ENCODE measurements around the gene DRC1. TPM values are rescaled to one million over a fixed set of nuclear protein-coding genes. Genes with fewer than 3 reads are reported as not detected.
A peak's percentile ranks its signal among the peaks of the same experiment; 100 is the strongest.

Gene DRC1
- total and polyA plus RNA-seq, 8 donors, result 0.19 to 0.54 TPM; not detected in 6

- FAIRE-seq (no peak), ATAC-seq (peak in 1 of 4 donors; percentile 8), DNase-seq (peak in 1 of 6 donors; percentile 54)
- Histone ChIP-seq H3K27me3 (no peaks in the 10 kb centered on the region), H3K36me3 (no peaks in the 10 kb centered on the region), H3K4me1 (peaks cover 8 to 15% (median 11%) of the 10 kb centered on the region in 3 donors), H3K27ac (no peak overlapping the region), H3K9me3 (no peaks in the 10 kb centered on the region), H3K4me3 (no peak overlapping the region)
- 76 to 79% methylated on average over 18 of the region's 18 CpGs for WGBS, 2 donors
- intact Hi-C loops (cut with DNase I), result no loop called here
- TF ChIP-seq CTCF (IDR thresholded peaks at IDR 0.05), result no peak
Observed at GRCh38 chr2:26480566-26481423, 79.1 kb downstream of the DRC1 start.

GRCh38 chr2:26481706-26482105, 80.0 kb downstream of the DRC1 start:
- no peak for TF ChIP-seq CTCF (IDR thresholded peaks at IDR 0.05)
- FAIRE-seq, result no peak
- intact Hi-C loops (cut with DNase I), result no loop called here
- no peaks in the 10 kb centered on the region for H3K27me3 ChIP-seq
- H3K36me3 ChIP-seq, result no peaks in the 10 kb centered on the region
- H3K27ac ChIP-seq, result no peak overlapping the region
- no peak overlapping the region for H3K4me3 ChIP-seq
- no peak for DNase-seq
- ATAC-seq, result no peak
- peaks cover 8 to 15% (median 11%) of the 10 kb centered on the region in 3 donors for H3K4me1 ChIP-seq
- WGBS, 2 donors, result 67 to 75% methylated on average over 3 of the region's 3 CpGs
- H3K9me3 ChIP-seq, result no peaks in the 10 kb centered on the region

GRCh38 chr2:26482211-26483026, 80.7 kb downstream of the DRC1 start:
- DNase-seq, result no peak
- H3K36me3 ChIP-seq, result no peaks in the 10 kb centered on the region
- FAIRE-seq, result no peak
- 82 to 83% methylated on average over 30 of the region's 30 CpGs for WGBS, 2 donors
- H3K4me1 ChIP-seq, result peaks cover 8 to 15% (median 11%) of the 10 kb centered on the region in 3 donors
- no peaks in the 10 kb centered on the region for H3K27me3 ChIP-seq
- no peak overlapping the region for H3K4me3 ChIP-seq
- H3K9me3 ChIP-seq, result no peaks in the 10 kb centered on the region
- no peak for ATAC-seq
- no peak for TF ChIP-seq CTCF (IDR thresholded peaks at IDR 0.05)
- intact Hi-C loops (cut with DNase I), result no loop called here
- H3K27ac ChIP-seq, result no peak overlapping the region

GRCh38 chr2:26483027-26483326, 81.3 kb downstream of the DRC1 start:
- ATAC-seq (no peak), DNase-seq (no peak), FAIRE-seq (no peak)
- WGBS, 2 donors, result 89 to 95% methylated on average over 11 of the region's 11 CpGs
- Histone ChIP-seq H3K36me3 (no peaks in the 10 kb centered on the region), H3K4me1 (peaks cover 8 to 15% (median 11%) of the 10 kb centered on the region in 3 donors), H3K27ac (peak overlapping the region in 1 of 4 donors; percentile 78), H3K4me3 (no peak overlapping the region), H3K27me3 (no peaks in the 10 kb centered on the region), H3K9me3 (no peaks in the 10 kb centered on the region)
- TF ChIP-seq CTCF (IDR thresholded peaks at IDR 0.05), result no peak
- intact Hi-C loops (cut with DNase I), result no loop called here

Data from pancreas (tissue), 10 donors.